ENCODE data around the gene RGS11.

RGS11 gene

GRCh38 chr16:296276-296675, 20.5 kb upstream of the RGS11 start:
- no peak for DNase-seq

GRCh38 chr16:293043-293775, 17.5 kb upstream of the RGS11 start:
- no peak for DNase-seq

- DNase-seq = no peak
Observed at GRCh38 chr16:291539-291938, 15.8 kb upstream of the RGS11 start.

- DNase-seq = no peak
Observed at GRCh38 chr16:290681-291405, 15.1 kb upstream of the RGS11 start.

- DNase-seq = no peak
Observed at GRCh38 chr16:290015-290680, 14.4 kb upstream of the RGS11 start.

GRCh38 chr16:289395-289997, 13.8 kb upstream of the RGS11 start:
- DNase-seq = no peak

- no peak for DNase-seq
Observed at GRCh38 chr16:287981-288920, 12.5 kb upstream of the RGS11 start.

GRCh38 chr16:287298-287811, 11.6 kb upstream of the RGS11 start:
- DNase-seq = peak; percentile 42

- DNase-seq = no peak
Observed at GRCh38 chr16:286491-287297, 10.9 kb upstream of the RGS11 start.

GRCh38 chr16:285146-286055, 9.7 kb upstream of the RGS11 start:
- no peak for DNase-seq

GRCh38 chr16:284204-285120, 8.7 kb upstream of the RGS11 start:
- no peak for DNase-seq

- no peak for DNase-seq
Observed at GRCh38 chr16:283033-283805, 7.5 kb upstream of the RGS11 start, which contains the start of gene PDIA2. TSS of gene PDIA2 (plus strand) at chr16:283164. CDS start at chr16:283170, 6 bp downstream.

- DNase-seq = no peak
Observed at GRCh38 chr16:282491-282890, 6.7 kb upstream of the RGS11 start.

GRCh38 chr16:281660-282255, 6.0 kb upstream of the RGS11 start:
- no peak for DNase-seq

GRCh38 chr16:280991-281659, 5.4 kb upstream of the RGS11 start:
- DNase-seq = no peak

GRCh38 chr16:280552-280951, 4.8 kb upstream of the RGS11 start, which contains the start of gene ARHGDIG:
TSS of gene ARHGDIG (plus strand) at chr16:280591. CDS start at chr16:280681, 90 bp downstream.
- DNase-seq = no peak

GRCh38 chr16:280005-280460, 4.3 kb upstream of the RGS11 start:
- no peak for DNase-seq

Measured in NCI-H1694 treated with DMSO at 0.1 percent for 48 hours (cell line).